Astrocyte of the cerebellum (primary cell): ENCODE data around the gene CREBRF.
"Not testable (repeated sequence)": the region's sequence is repeated elsewhere in the genome, so short reads cannot be mapped to it uniquely, and the experiment has no call there.

ENCODE experiments used
- DNase-seq: peaks from one replicate; pipeline ENCODE4 v3.0.0-alpha.2; 2011; ENCODE audit warnings: low read depth
- H3K4me3 ChIP-seq: 2 replicates; pipeline ENCODE4 v1.5.1; 2011; ENCODE audit warnings: mild to moderate bottlenecking, low read depth, low read length, moderate library complexity
- in situ Hi-C: cut with HindIII; loops from 2 replicates; pipeline ENCODE4 v1.10.0; 2017; ENCODE audit warnings: low sequenced_read_pairs
- TF ChIP-seq, protein P1 (sequence below): IDR thresholded peaks from 2 replicates; pipeline ENCODE4 v1.5.1; 2012; ENCODE audit warnings: low read length, low read depth, moderate library complexity, mild to moderate bottlenecking; ENCODE audit errors: missing control alignments

Gene CREBRF

DNA sequence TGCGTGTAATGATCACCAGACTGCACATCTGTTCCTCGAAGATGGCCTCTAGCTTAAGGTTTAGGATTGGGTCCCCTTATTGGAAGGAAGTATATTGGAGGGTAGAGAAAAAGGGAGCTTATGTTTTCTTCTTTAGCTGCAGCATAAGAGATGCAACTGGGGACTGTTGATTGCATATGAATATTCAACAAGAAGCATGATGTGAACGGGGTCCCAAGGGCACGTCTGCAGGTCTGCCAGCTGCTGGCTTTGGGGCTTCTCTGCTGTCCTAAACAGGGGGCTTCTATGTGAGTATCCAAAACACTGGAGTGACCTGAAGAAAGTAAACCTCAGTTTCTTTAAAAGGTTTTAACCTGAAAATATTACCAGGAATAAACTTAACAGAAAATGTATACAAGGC, 84.6 kb downstream of the CREBRF start:
- TF ChIP-seq, protein P1, sequence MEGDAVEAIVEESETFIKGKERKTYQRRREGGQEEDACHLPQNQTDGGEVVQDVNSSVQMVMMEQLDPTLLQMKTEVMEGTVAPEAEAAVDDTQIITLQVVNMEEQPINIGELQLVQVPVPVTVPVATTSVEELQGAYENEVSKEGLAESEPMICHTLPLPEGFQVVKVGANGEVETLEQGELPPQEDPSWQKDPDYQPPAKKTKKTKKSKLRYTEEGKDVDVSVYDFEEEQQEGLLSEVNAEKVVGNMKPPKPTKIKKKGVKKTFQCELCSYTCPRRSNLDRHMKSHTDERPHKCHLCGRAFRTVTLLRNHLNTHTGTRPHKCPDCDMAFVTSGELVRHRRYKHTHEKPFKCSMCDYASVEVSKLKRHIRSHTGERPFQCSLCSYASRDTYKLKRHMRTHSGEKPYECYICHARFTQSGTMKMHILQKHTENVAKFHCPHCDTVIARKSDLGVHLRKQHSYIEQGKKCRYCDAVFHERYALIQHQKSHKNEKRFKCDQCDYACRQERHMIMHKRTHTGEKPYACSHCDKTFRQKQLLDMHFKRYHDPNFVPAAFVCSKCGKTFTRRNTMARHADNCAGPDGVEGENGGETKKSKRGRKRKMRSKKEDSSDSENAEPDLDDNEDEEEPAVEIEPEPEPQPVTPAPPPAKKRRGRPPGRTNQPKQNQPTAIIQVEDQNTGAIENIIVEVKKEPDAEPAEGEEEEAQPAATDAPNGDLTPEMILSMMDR, result no peak
- in situ Hi-C loops, result no loop called here
- DNase-seq, result no peak
- H3K4me3 ChIP-seq, result no peak overlapping the region

DNA sequence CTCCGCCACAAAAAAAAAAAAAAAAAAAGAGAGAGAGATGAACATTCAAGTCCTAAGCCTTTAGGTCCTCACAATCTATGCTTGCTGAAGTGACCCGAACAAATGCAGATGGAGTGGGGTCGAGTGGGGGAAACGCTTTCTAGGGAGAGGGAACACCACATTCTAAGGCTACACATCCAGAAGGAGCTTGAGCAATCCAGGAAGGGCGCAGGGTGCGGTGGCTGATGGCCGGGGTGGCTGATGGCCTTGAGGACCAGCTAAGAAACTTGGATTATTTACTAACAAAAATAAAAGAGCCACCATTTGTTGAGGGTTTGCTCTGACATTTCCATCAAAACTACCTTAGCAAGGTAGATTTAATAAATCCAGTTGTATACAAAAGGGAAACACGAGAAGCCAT, 87.4 kb downstream of the CREBRF start:
- no peak for DNase-seq
- in situ Hi-C loops, result no loop called here
- TF ChIP-seq, protein P1, result no peak
- H3K4me3 ChIP-seq, result no peak overlapping the region

DNA sequence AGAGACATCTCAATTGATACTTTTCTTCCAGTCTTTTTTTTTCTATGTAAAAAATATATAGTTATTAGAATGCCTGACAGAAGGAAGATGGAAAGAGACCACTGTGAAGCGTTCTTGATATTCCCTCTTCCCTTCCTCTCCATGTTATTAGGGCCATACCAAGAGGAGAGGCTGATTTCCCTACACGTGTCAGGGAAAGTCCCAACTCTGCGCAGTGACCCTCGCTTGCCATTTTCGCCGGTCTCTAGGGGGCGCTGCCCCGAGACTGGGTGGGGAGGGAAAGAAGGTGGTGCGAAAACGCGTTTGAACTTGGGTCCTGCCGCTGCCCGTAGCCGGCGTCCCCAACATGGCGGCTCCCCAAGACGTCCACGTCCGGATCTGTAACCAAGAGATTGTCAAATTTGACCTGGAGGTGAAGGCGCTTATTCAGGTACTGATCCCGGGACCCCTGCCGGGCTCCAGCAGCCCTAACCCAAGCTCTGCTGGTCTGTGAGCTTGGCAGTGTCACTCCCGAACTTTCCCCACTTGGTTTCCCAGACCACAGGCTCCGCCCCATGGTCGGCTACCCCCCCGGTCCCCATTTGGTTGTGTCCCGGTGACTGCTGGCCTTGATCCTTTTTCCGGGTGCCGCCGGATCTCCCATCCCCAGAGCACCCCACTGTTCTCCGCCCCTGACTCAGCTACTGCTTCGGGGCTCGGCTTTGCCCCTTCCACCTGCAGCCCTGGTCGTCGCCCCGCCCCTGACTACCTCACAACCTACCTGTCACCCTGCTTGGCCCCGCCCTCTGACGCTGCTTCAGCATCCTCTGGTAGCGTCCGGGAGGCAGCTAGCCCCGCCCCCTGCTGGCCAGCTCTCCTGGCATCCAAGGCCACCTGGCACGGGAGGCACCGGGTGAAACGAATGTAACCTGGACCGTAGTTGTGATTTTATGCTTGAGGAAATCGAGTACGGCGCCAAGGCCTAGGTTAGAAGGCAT, 88.3 kb downstream of the CREBRF start, which contains the start of gene BNIP1:
Gene BNIP1, plus strand, starts transcription at position 332 of the 977 bp plus-strand sequence. Its CDS starts 15 bp downstream, at position 347.
- H3K4me3 ChIP-seq, result peak within 1 kb of the TSS; percentile 100
- DNase-seq, result peak; percentile 87
- in situ Hi-C loops, result no loop called here
- TF ChIP-seq, protein P1, result peak; percentile 99

DNA sequence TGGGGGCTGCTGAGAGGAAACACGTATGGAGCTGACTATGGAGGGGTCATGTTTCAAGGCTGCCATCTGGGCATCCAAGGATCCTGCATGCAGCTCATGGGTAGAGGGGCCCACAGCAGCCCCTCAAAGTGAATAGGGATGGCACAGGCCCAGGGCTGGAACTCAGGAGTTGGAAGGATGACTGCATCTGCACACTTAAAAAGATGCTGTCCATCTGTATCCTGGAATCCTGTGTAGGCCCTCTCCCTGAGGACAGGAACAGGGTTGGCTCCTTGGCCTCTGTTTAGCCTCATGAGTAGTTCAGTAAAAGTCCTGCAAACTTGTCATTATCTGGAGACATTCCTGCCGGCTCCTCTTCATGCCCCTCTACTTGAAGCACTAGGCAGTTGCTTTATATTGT, 92.2 kb downstream of the CREBRF start:
- DNase-seq, result no peak
- TF ChIP-seq, protein P1, result no peak
- H3K4me3 ChIP-seq, result no peak overlapping the region
- in situ Hi-C loops, result no loop called here

DNA sequence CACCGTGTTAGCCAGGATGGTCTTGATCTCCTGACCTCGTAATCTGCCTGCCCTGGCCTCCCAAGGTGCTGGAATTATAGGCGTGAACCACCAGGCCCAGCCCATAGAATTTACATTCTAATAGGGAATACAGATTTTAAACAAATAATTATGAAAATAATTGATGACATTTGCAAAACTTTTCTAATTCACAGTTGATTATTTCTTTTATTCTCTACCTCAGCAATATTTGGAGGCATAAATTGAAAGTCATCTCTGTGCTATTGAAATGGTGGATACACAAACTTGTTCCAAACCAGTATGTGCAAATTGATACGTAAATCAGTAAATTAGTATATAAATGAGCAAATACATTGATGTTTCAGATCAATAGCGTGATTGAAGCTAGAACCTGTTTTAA, 96.4 kb downstream of the CREBRF start:
- TF ChIP-seq, protein P1, result no peak
- in situ Hi-C loops, result no loop called here
- H3K4me3 ChIP-seq, result no peak overlapping the region
- no peak for DNase-seq

DNA sequence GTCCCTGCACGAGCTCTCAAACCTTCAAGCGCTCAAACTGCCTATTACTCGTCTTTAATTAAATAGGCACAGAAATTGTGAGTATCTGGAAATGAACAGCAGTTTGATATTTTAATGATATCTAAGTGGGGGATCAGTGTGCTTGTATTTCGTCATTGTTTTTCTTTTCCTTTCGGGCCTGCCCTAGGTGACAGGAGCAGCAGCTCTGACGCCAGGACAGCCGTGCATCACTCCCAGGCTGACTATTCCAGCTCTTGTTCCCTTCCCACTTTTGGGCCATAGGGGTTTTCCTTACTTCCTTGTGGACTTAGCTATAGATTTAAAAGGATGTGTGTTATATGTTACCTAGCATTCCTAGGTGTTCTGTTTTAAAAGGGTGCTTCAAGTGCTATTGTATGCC, 97.7 kb downstream of the CREBRF start:
- TF ChIP-seq, protein P1, result no peak
- in situ Hi-C loops, result no loop called here
- no peak overlapping the region for H3K4me3 ChIP-seq
- DNase-seq, result no peak

DNA sequence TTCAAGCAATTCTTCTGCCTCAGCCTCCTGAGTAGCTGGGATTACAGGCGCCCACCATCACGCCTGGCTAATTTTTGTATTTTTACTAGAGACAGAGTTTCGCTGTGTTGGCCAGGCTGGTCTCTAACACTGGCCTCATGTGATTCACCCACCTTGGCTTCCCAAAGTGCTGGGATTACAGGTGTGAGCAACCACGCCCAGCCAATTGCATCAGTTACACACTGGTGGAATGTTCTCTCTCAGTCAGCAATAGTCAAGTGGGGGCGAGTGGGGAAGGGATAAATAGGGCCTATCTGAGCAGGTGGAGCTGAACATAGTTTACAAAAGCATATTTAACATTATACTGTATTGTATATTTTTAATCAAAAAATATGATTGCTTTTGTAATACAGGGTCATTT, 98.5 kb downstream of the CREBRF start:
- in situ Hi-C loops, DNase-seq, H3K4me3 ChIP-seq: not testable (repeated sequence)
